Stomach (tissue), 4 donors: ENCODE data around the gene NXPE3.

Experiments
- CTCF ChIP-seq, 7 experiments: fragments of 450-650 bp in 4 of 7; fragments of 200-600 bp in 3 of 7; sonication (generic) in 3 of 7; IDR thresholded peaks; one replicate each; pipeline ENCODE4 v1.5.1; 2016 to 2019; ENCODE audit warnings: antibody characterized with exemption in 7 of 7, control low read depth in 2 of 7, mild to moderate bottlenecking in 1 of 7
- EP300 ChIP-seq: sonication (generic); formaldehyde crosslinking; IDR thresholded peaks from one replicate; pipeline ENCODE4 v1.6.1; 2017; ENCODE audit warnings: antibody characterized with exemption
- POLR2A ChIP-seq, 4 donors: fragments of 450-650 bp; IDR thresholded peaks; one replicate each; pipeline ENCODE4 v1.6.1; 2016; ENCODE audit warnings: antibody characterized with exemption in 4 of 4, control low read depth in 2 of 4, mild to moderate bottlenecking in 1 of 4, moderate library complexity in 1 of 4
- POLR2AphosphoS5 ChIP-seq, 3 donors: sonication (generic); formaldehyde crosslinking; IDR thresholded peaks; one replicate each; pipeline ENCODE4 v1.6.1; 2016; ENCODE audit warnings: antibody characterized with exemption in 3 of 3

- TF ChIP-seq CTCF (IDR thresholded peaks at IDR 0.05) (no peak), POLR2A (IDR thresholded peaks at IDR 0.05) (no peak), EP300 (no peak), POLR2AphosphoS5 (IDR thresholded peaks at IDR 0.05) (no peak)
Observed at GRCh38 chr3:101873619-101874018, 94.6 kb downstream of the NXPE3 start.
